Measurements from ENCODE around the gene LBP.
"Not testable (repeated sequence)": the region's sequence is repeated elsewhere in the genome, so short reads cannot be mapped to it uniquely, and the experiment has no call there.

LBP gene

DNA sequence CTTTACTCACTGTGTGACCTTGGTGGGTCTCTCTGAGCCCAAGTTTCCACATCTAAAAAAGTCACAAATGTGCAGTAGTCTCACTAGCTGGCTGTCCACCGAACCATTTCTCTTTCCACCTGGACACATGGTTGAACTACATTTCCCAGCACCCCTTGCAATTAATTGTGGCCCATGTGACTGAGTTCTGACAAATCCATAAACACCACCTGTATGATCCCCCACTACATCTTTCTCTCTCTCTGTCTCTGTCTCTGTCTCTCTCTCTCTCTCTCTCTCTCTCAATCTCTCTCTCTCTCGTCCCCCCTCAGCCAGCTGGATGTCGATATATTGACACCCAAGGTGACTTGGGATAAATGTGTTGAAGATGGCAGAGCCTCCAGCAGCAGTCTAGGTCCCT, 46.1 kb downstream of the LBP start:
- no peak overlapping the region for H3K27ac ChIP-seq
- no peaks in the 10 kb centered on the region for H3K36me3 ChIP-seq
- no peaks in the 10 kb centered on the region for H3K27me3 ChIP-seq (ENCODE audit: insufficient read depth, low read depth, severe bottlenecking)
- TF ChIP-seq, protein P1, sequence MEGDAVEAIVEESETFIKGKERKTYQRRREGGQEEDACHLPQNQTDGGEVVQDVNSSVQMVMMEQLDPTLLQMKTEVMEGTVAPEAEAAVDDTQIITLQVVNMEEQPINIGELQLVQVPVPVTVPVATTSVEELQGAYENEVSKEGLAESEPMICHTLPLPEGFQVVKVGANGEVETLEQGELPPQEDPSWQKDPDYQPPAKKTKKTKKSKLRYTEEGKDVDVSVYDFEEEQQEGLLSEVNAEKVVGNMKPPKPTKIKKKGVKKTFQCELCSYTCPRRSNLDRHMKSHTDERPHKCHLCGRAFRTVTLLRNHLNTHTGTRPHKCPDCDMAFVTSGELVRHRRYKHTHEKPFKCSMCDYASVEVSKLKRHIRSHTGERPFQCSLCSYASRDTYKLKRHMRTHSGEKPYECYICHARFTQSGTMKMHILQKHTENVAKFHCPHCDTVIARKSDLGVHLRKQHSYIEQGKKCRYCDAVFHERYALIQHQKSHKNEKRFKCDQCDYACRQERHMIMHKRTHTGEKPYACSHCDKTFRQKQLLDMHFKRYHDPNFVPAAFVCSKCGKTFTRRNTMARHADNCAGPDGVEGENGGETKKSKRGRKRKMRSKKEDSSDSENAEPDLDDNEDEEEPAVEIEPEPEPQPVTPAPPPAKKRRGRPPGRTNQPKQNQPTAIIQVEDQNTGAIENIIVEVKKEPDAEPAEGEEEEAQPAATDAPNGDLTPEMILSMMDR (IDR thresholded peaks at IDR 0.05; ENCODE audit: low read depth, low read length), result no peak
- no peak overlapping the region for H3K4me3 ChIP-seq (ENCODE audit: low read depth, low read length)
- DNase-seq, result no peak
- H3K9me3 ChIP-seq (ENCODE audit: severe bottlenecking), result peaks cover 2% of the 10 kb centered on the region

DNA sequence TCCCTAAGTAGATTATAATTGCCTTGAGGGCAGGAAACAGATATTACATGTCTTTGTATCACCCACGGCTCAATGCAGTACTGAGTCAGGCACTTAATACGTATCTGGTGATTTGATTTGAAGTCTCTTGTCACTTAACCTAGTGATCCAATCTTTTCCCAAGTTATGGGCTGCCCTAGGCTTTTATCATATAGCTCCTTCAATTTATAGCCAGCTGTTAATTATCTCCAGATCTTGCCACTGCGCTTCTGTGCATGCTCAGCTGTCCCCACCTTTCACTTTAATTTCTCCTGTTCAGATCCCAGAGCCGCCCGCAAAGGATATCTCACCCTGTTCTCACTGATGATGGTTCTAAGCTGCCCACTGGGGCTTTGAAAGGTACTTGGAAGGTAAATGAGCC, 47.0 kb downstream of the LBP start:
- DNase-seq, result no peak
- H3K4me3 ChIP-seq (ENCODE audit: low read depth, low read length), result no peak overlapping the region

DNA sequence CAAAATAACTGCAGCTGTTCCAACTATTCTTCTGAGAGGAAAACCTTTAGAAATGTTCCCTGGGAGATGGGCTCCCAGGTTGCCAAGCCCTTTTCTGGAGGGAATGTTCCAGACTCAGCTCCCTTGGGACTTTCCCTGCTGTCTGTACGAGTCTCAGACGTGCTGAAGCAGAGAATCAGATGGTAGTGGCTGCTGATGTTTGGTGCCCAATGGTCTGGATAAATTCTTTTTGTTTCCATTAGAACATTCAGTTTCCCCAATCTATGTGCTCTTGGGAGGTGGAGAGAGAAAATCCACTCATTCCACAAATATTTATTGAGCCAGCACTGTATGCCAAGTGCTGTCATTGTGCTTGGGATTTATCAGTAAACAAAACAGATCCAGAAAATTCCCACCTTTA, 48.9 kb downstream of the LBP start:
- peaks cover 2% of the 10 kb centered on the region for H3K9me3 ChIP-seq (ENCODE audit: severe bottlenecking)
- H3K27ac ChIP-seq, result no peak overlapping the region; the same call in 1 of the 2 replicates
- H3K27me3 ChIP-seq (ENCODE audit: insufficient read depth, low read depth, severe bottlenecking), result no peaks in the 10 kb centered on the region
- DNase-seq, result no peak
- TF ChIP-seq, protein P1 (IDR thresholded peaks at IDR 0.05; ENCODE audit: low read depth, low read length), result no peak
- H3K36me3 ChIP-seq, result no peaks in the 10 kb centered on the region
- no peak overlapping the region for H3K4me3 ChIP-seq (ENCODE audit: low read depth, low read length)

More for the DNA sequence above, 47.0 kb downstream of the LBP start:
- Histone ChIP-seq H3K27ac (no peak overlapping the region), H3K27me3 (ENCODE audit: insufficient read depth, low read depth, severe bottlenecking) (no peaks in the 10 kb centered on the region), H3K9me3 (ENCODE audit: severe bottlenecking) (peaks cover 2% of the 10 kb centered on the region), H3K36me3 (no peaks in the 10 kb centered on the region)
- TF ChIP-seq, protein P1 (IDR thresholded peaks at IDR 0.05; ENCODE audit: low read depth, low read length), result no peak

DNA sequence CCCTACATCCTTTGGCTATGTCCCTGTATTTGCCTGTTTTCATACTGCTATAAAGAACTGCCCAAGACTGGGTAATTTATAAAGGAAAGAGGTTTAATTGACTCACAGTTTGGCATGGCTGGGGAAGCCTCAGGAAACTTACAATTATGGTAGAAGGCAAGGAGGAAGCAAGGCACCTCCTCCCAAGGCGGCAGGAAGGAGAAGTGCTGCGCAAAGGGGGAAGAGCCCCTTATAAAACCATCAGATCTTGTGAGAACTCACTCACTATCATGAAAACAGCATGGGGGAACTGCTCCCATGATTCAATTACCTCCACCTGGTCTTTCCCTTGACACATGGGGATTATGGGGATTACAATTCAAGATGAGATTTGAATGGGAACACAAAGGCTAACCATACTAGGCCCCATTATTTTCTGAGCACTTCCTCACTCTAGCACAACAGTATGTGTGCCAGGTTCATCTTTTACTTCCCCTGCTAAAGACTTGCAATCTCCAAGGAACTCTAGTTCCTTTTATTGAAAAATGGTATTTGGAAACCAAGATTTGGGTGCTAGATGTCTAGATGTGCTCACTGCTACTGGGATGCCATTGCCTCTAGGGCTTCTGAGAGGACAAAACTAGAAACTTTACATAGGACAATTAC, 49.6 kb downstream of the LBP start:
- not testable (repeated sequence) for H3K27me3 ChIP-seq (ENCODE audit: insufficient read depth, low read depth, severe bottlenecking); H3K4me3 ChIP-seq (ENCODE audit: low read depth, low read length); H3K9me3 ChIP-seq (ENCODE audit: severe bottlenecking); DNase-seq; H3K36me3 ChIP-seq
- H3K27ac ChIP-seq, result peak overlapping the region; percentile 60; the same call in 1 of the 2 replicates

DNA sequence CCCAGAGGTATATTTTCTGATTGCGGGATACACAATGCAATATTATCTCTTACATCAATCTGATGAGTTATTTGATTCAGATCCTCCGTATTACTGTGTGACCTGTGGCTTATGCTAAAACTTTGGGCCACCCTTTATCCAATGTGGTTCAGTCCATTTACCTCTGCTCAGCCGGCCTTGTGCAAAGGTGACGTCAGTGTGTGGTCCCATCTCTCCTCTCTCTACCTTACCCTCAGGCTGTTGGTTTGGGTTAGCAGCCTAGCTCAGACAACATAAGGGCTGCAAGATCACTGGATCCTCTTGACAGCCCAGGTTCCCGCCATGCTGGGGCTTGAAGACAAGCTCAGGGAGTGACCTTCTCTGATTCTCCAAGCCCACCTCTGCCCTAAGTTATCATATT, 55.8 kb downstream of the LBP start:
- Histone ChIP-seq H3K27me3 (ENCODE audit: insufficient read depth, low read depth, severe bottlenecking) (no peaks in the 10 kb centered on the region), H3K9me3 (ENCODE audit: severe bottlenecking) (peaks cover 3% of the 10 kb centered on the region), H3K4me3 (ENCODE audit: low read depth, low read length) (no peak overlapping the region), H3K36me3 (no peaks in the 10 kb centered on the region), H3K27ac (no peak overlapping the region)
- TF ChIP-seq, protein P1 (IDR thresholded peaks at IDR 0.05; ENCODE audit: low read depth, low read length), result no peak
- DNase-seq, result no peak

DNA sequence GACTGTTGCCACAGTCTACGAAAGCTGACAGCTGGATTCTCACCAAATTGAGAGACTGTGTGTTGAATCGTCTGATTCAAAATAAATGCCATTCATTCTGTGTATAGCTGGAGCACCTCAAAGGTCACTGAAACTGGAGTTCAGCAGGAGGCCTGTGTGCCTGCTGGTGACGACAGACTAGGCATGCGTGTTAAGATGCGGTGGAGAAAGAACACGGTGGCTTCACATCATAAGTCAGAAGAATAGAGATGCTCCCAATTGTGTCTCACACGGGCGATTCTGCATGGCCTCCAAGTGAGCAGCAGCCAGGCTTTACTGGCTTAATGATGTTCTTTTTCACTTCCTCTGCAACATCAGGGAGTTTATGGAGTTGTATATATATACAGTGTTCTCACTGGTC, 56.5 kb downstream of the LBP start:
- Histone ChIP-seq H3K27ac (no peak overlapping the region), H3K27me3 (ENCODE audit: insufficient read depth, low read depth, severe bottlenecking) (no peaks in the 10 kb centered on the region), H3K4me3 (ENCODE audit: low read depth, low read length) (no peak overlapping the region), H3K36me3 (no peaks in the 10 kb centered on the region), H3K9me3 (ENCODE audit: severe bottlenecking) (peaks cover 3% of the 10 kb centered on the region)
- DNase-seq, result no peak
- TF ChIP-seq, protein P1 (IDR thresholded peaks at IDR 0.05; ENCODE audit: low read depth, low read length), result no peak
